DOHH2 (cell line): ENCODE results near the gene DNAH2.

Experiments used
- CTCF ChIP-seq: fragments of 200-600 bp; sonication (generic); IDR thresholded peaks from one replicate; pipeline ENCODE4 v1.5.1; 2014; ENCODE audit warnings: antibody characterized with exemption, mild to moderate bottlenecking, low read depth, low read length; ENCODE audit not compliant: poor library complexity, severe bottlenecking
- EZH2phosphoT487 ChIP-seq: fragments of 200-600 bp; sonication (generic); IDR thresholded peaks from 2 replicates; pipeline ENCODE4 v1.6.1; 2017; ENCODE audit warnings: borderline replicate concordance, mild to moderate bottlenecking, antibody characterized with exemption, low read length, moderate library complexity, mixed read lengths

DNA sequence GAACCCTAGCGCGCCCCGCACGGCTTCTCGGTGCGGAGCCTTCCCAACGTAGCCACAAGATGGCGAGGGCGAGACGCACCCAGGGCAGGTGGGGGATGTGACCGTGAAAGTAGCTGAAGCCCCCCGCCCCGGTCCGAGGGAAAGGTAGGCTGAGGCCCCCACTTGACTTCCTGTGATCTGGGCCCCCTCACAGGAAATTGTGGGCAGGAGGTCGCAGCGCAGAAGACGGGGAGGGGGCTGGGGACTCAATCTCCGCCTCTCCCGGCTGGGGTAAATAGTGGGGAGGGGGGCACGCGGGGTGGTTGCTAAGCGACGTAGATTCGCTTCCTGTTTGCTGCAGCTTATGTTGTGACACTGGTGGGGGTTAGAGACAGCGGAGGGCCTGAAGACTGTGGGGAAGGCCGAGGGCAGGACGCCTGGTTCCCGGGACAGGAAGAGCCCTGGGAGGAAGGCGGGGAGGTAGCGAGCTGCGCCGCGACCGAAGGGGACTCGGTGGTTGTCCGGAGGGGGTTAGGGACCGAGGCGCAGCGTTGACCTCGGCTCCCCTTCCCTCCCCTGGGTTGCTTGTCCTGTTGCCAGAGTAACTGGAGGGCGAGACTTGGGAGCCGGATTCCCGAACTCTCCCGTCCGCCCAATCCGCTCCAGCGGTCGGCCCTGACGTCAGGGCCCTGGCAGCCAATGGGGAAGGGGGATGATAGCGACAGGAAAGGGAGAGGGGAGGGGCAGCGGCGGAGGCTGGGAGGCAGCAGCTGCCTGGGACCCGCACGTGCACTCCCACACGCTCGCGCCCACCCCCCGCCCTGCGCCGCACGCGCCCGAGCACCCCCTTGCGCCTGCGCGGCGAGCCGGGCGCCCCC, 117.6 kb downstream of the DNAH2 start:
- peak; percentile 96 for TF ChIP-seq CTCF
- TF ChIP-seq EZH2phosphoT487, result no peak
